HL-60/S4 treated with retinoic acid at 250 ng/mL for 4 days and 3 days (cell line): ENCODE measurements around the gene LDHA.
"Not testable (repeated sequence)": the region's sequence is repeated elsewhere in the genome, so short reads cannot be mapped to it uniquely, and the experiment has no call there.

ENCODE experiments used
- in situ Hi-C: fragments of 300-500 bp; cut with MboI; formaldehyde crosslinking; loops from 2 replicates; pipeline ENCODE4 v1.7.0; 2022; ENCODE audit warnings: low sequenced_read_pairs

Gene LDHA

GRCh38 chr11:18393581-18394274, 635 bp upstream of the LDHA start:
- in situ Hi-C loops: no loop called here

- in situ Hi-C loops: no loop called here
These were observed 768 bp downstream of the LDHA start for GRCh38 chr11:18394928-18395734.

GRCh38 chr11:18395735-18396504, 1.6 kb downstream of the LDHA start:
- in situ Hi-C loops: no loop called here

- in situ Hi-C loops: no loop called here
These were observed 3.6 kb downstream of the LDHA start for GRCh38 chr11:18397921-18398320.

GRCh38 chr11:18401077-18401476, 6.7 kb downstream of the LDHA start:
- in situ Hi-C loops: not testable (repeated sequence)

- in situ Hi-C loops: no loop called here
These were observed 9.7 kb downstream of the LDHA start for GRCh38 chr11:18404062-18404461.

GRCh38 chr11:18407400-18407799, 13.0 kb downstream of the LDHA start:
- in situ Hi-C loops: not testable (repeated sequence)

- in situ Hi-C loops: no loop called here
These were observed 14.4 kb downstream of the LDHA start for GRCh38 chr11:18408558-18409291.

GRCh38 chr11:18416459-18416858, 22.1 kb downstream of the LDHA start:
- in situ Hi-C loops: no loop called here

GRCh38 chr11:18419040-18419439, 24.7 kb downstream of the LDHA start:
- in situ Hi-C loops: no loop called here

GRCh38 chr11:18420067-18420466, 25.7 kb downstream of the LDHA start:
- in situ Hi-C loops: no loop called here

GRCh38 chr11:18427240-18427639, 32.9 kb downstream of the LDHA start:
- in situ Hi-C loops: no loop called here

- in situ Hi-C loops: no loop called here
These were observed 35.0 kb downstream of the LDHA start for GRCh38 chr11:18429332-18429731.

GRCh38 chr11:18438691-18439090, 44.3 kb downstream of the LDHA start:
- in situ Hi-C loops: no loop called here

GRCh38 chr11:18449251-18449650, 54.9 kb downstream of the LDHA start:
- in situ Hi-C loops: no loop called here

GRCh38 chr11:18452927-18453326, 58.6 kb downstream of the LDHA start:
- in situ Hi-C loops: no loop called here

- in situ Hi-C loops: no loop called here
These were observed 61.5 kb downstream of the LDHA start, which contains the start of gene LDHAL6A for GRCh38 chr11:18455686-18456372. Gene LDHAL6A (plus strand): TSS chr11:18455856. CDS start chr11:18456681, 825 bp downstream.

GRCh38 chr11:18457450-18457849, 63.1 kb downstream of the LDHA start:
- in situ Hi-C loops: no loop called here
